H7 (cell line): ENCODE results near the gene KCNE3. TPM values are rescaled to one million over a fixed set of nuclear protein-coding genes. Genes with fewer than 3 reads are reported as not detected.

Source experiments
- total RNA-seq: library from RNA; depleted of rRNA; stranded (reverse); fragments of >200 nt; shearing (Covaris generic); gene quantifications from 2 replicates; pipeline ENCODE4 v1.2.3, GENCODE V29; 2014; rRNA removed

The KCNE3 gene
- total RNA-seq, 1 experiment from 2014 or later = 27.5 TPM

Other genes starting within 250 kb of the KCNE3 start
- 0.14 TPM in 1 of 2 replicates, not detected in the other for gene P4HA3, start 155.9 kb downstream of the KCNE3 start, total RNA-seq
- gene PGM2L1, start 69.1 kb downstream of the KCNE3 start, total RNA-seq = 13.4 and 17.9 TPM in 2 replicates
- gene LIPT2, start 26.2 kb upstream of the KCNE3 start, total RNA-seq = 22.9 and 24.0 TPM in 2 replicates
- gene POLD3, start 125.0 kb upstream of the KCNE3 start, total RNA-seq = 31.8 and 36.8 TPM in 2 replicates